ENCODE measurements around the gene CACNA1S. TPM values are rescaled to one million over a fixed set of nuclear protein-coding genes. Genes with fewer than 3 reads are reported as not detected.

Gene CACNA1S
- total RNA-seq, 2 donors from 2014 or later = not detected

DNA sequence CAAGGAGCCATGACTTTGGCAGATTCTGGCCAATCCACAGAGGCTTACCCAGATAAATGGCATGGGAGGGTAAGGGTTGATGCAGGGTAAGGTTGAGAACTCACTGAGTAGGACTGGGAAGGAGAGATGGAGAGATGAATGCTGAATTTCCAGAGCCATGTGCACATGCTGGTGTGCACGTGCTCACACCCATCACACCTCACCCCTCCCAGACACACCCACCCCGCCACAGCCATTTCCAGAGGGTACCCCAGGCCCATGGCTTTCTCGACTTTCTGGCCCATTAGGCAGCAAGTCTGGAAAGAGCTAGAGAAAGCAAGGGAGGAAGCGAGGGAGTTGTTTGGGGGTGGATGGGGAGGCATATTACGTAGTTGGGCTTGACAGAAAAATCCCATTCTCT is 1.6 kb downstream of the CACNA1S start:
- Histone ChIP-seq H3K27ac (no peak overlapping the region), H3K36me3 (no peaks in the 10 kb centered on the region), H3K4me1 (ENCODE audit: control insufficient read depth in 1 of 2, low read depth in 2 of 2) (peaks cover 0 to 12% of the 10 kb centered on the region in 2 donors), H3K27me3 (replicated peaks; ENCODE audit: insufficient read depth) (no peaks in the 10 kb centered on the region), H3K4me3 (no peak overlapping the region), H3K9me3 (no peaks in the 10 kb centered on the region)
- TF ChIP-seq, protein P1, sequence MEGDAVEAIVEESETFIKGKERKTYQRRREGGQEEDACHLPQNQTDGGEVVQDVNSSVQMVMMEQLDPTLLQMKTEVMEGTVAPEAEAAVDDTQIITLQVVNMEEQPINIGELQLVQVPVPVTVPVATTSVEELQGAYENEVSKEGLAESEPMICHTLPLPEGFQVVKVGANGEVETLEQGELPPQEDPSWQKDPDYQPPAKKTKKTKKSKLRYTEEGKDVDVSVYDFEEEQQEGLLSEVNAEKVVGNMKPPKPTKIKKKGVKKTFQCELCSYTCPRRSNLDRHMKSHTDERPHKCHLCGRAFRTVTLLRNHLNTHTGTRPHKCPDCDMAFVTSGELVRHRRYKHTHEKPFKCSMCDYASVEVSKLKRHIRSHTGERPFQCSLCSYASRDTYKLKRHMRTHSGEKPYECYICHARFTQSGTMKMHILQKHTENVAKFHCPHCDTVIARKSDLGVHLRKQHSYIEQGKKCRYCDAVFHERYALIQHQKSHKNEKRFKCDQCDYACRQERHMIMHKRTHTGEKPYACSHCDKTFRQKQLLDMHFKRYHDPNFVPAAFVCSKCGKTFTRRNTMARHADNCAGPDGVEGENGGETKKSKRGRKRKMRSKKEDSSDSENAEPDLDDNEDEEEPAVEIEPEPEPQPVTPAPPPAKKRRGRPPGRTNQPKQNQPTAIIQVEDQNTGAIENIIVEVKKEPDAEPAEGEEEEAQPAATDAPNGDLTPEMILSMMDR (IDR thresholded peaks at IDR 0.05) = no peak
- ATAC-seq (ENCODE audit: insufficient number of reproducible peaks, low FRiP score, low read depth) = no peak
- no peak for DNase-seq (ENCODE audit: low spot score)

DNA sequence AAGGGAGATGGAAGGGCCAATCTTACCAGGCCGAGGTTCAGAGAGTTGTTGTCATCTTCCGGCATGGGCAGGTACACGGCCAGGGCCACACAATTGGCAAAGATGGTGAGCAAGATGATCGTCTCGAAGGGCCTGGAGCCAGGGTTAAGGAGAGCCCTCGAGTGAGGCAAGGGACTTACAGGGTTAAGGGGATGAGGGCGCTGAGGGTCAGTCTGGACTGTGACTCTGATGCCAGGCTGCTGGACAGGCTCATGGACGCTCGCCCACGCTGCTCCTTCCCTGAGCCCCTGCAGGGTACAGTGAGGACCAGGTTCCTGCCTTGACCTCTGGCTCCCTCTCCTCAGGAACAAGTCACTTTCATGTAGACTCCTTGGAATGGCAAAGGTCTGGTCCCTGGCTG is 2.1 kb downstream of the CACNA1S start:
- peaks cover 0 to 8% of the 10 kb centered on the region in 2 donors for H3K4me1 ChIP-seq (ENCODE audit: control insufficient read depth in 1 of 2, low read depth in 2 of 2)
- H3K27me3 ChIP-seq (replicated peaks; ENCODE audit: insufficient read depth) = no peaks in the 10 kb centered on the region
- H3K36me3 ChIP-seq = no peaks in the 10 kb centered on the region
- H3K4me3 ChIP-seq = no peak overlapping the region
- TF ChIP-seq, protein P1 (IDR thresholded peaks at IDR 0.05) = no peak
- DNase-seq (ENCODE audit: low spot score) = no peak
- ATAC-seq (ENCODE audit: insufficient number of reproducible peaks, low FRiP score, low read depth) = no peak
- no peaks in the 10 kb centered on the region for H3K9me3 ChIP-seq
- no peak overlapping the region for H3K27ac ChIP-seq

DNA sequence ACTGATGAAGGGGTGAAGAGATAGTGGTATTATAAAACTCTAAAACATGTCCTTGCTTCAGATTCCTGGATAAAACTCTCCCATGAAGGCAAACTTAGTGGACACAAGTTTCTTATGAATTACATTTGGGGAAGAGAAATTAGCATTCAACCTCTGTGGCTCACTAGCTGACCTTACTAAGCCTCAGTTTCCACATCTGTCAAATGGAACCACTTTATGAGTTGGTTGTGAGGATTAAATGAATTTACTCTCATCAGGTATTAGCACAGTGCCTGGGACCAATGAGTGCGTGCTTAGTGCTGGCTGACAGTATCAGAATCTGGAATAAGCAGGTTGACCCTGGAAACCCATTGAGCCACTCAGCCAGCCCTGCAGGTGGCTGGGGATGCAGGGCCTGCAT is 2.6 kb downstream of the CACNA1S start:
- Histone ChIP-seq H3K9me3 (no peaks in the 10 kb centered on the region), H3K36me3 (no peaks in the 10 kb centered on the region), H3K4me3 (no peak overlapping the region), H3K4me1 (ENCODE audit: control insufficient read depth in 1 of 2, low read depth in 2 of 2) (peaks cover 0 to 4% of the 10 kb centered on the region in 2 donors), H3K27me3 (replicated peaks; ENCODE audit: insufficient read depth) (no peaks in the 10 kb centered on the region), H3K27ac (no peak overlapping the region)
- ATAC-seq (ENCODE audit: insufficient number of reproducible peaks, low FRiP score, low read depth) (no peak), DNase-seq (ENCODE audit: low spot score) (no peak)
- TF ChIP-seq, protein P1 (IDR thresholded peaks at IDR 0.05) = no peak

DNA sequence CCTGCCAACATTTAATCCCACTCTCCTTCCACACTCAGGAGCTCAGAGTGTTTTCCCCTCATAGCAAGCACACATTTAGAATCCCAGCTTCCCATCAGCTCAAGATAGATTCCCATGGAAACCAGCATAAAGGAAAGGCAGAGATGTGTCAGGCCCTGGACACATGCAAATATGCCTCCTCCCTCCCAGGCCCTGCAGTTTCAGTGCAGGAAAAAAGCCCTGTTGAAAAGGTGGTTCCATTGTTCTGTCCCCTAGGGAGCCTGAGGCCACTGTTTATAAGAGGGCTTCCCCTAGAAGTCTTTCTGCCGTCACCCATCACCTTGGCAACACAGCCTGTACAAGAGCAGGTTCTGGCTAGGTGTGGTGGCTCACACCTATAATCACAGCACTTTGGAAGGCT is 3.6 kb downstream of the CACNA1S start:
- H3K9me3 ChIP-seq = no peaks in the 10 kb centered on the region
- TF ChIP-seq, protein P1 (IDR thresholded peaks at IDR 0.05) = no peak
- H3K36me3 ChIP-seq = no peaks in the 10 kb centered on the region
- peaks cover 0 to under 1% of the 10 kb centered on the region in 2 donors for H3K4me1 ChIP-seq (ENCODE audit: control insufficient read depth in 1 of 2, low read depth in 2 of 2)
- H3K27ac ChIP-seq = no peak overlapping the region
- no peak overlapping the region for H3K4me3 ChIP-seq
- DNase-seq (ENCODE audit: low spot score) (no peak), ATAC-seq (ENCODE audit: insufficient number of reproducible peaks, low FRiP score, low read depth) (no peak)
- no peaks in the 10 kb centered on the region for H3K27me3 ChIP-seq (replicated peaks; ENCODE audit: insufficient read depth)

DNA sequence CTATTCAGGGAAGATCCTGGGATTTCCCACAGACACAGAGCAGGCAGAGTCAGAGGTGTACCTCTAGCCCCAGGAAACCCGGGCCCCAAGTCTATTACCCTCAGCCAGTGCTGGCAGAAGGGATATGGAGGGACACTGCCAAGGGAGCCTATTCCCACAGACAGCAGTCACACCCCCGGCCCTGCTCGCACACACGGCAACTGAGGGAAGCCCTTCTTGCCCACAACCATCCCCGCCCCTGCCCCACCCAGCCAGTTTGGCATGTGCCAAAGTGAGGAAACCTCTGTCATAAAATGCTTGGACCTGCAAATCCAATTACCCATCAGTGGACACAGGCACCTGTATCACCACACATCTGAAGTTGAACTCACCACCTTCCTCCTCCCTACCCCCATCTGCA is 6.5 kb downstream of the CACNA1S start:
- Histone ChIP-seq H3K27ac (no peak overlapping the region), H3K36me3 (no peaks in the 10 kb centered on the region), H3K4me3 (no peak overlapping the region), H3K27me3 (replicated peaks; ENCODE audit: insufficient read depth) (no peaks in the 10 kb centered on the region), H3K4me1 (ENCODE audit: control insufficient read depth in 1 of 2, low read depth in 2 of 2) (no peaks in the 10 kb centered on the region), H3K9me3 (no peaks in the 10 kb centered on the region)
- ATAC-seq (ENCODE audit: insufficient number of reproducible peaks, low FRiP score, low read depth) (no peak), DNase-seq (ENCODE audit: low spot score) (no peak)
- TF ChIP-seq, protein P1 (IDR thresholded peaks at IDR 0.05) = no peak

Data from thoracic aorta (tissue), 2 donors.